HepG2 (cell line): ENCODE measurements around the gene HNRNPF. TPM values are rescaled to one million over a fixed set of nuclear protein-coding genes. Genes with fewer than 3 reads are reported as not detected.

ENCODE experiments used
- BCL6 ChIP-seq: IDR thresholded peaks from 2 replicates; pipeline ENCODE4 v1.6.1; 2016; ENCODE audit warnings: missing genetic modification reagents, missing compliant biosample characterization
- ESRRA ChIP-seq: sonication (generic); formaldehyde crosslinking; IDR thresholded peaks from 2 replicates; pipeline ENCODE4 v1.5.1; 2020; ENCODE audit warnings: mild to moderate bottlenecking, low read depth, missing genetic modification reagents
- GLI4 ChIP-seq: sonication (generic); formaldehyde crosslinking; IDR thresholded peaks from 2 replicates; pipeline ENCODE4 v1.5.1; 2020; ENCODE audit warnings: missing genetic modification reagents, mild to moderate bottlenecking, moderate library complexity, borderline replicate concordance
- HCFC1 ChIP-seq: fragments of 150-350 bp; IDR thresholded peaks from 2 replicates; pipeline ENCODE4 v1.6.1; 2014; ENCODE audit warnings: low read depth, low read length
- MED8 ChIP-seq: sonication (generic); formaldehyde crosslinking; IDR thresholded peaks from 2 replicates; pipeline ENCODE4 v1.8.1; 2023; ENCODE audit warnings: mild to moderate bottlenecking, missing genetic modification reagents; ENCODE audit not compliant: insufficient replicate concordance
- POGZ ChIP-seq: sonication (generic); formaldehyde crosslinking; IDR thresholded peaks from 2 replicates; pipeline ENCODE4 v1.4.0; 2020; ENCODE audit warnings: mild to moderate bottlenecking, missing genetic modification reagents
- RBFOX2 ChIP-seq: fragments of 200-400 bp; formaldehyde crosslinking; IDR thresholded peaks from 2 replicates; pipeline ENCODE4 v1.6.1; 2017; ENCODE audit warnings: low read depth, mild to moderate bottlenecking, low read length
- RBM39 ChIP-seq: fragments of 200-400 bp; formaldehyde crosslinking; IDR thresholded peaks from one replicate; pipeline ENCODE4 v1.6.1; 2018; ENCODE audit warnings: antibody characterized with exemption, mild to moderate bottlenecking, low read depth, low read length; ENCODE audit not compliant: poor library complexity, severe bottlenecking
- TAF15 ChIP-seq: fragments of 200-400 bp; formaldehyde crosslinking; IDR thresholded peaks from one replicate; pipeline ENCODE4 v1.6.1; 2018; ENCODE audit warnings: mild to moderate bottlenecking, low read depth, low read length; ENCODE audit not compliant: poor library complexity, severe bottlenecking
- TMF1 ChIP-seq: sonication (generic); formaldehyde crosslinking; IDR thresholded peaks from 2 replicates; pipeline ENCODE4 v1.8.1; 2022; ENCODE audit warnings: low read depth, missing genetic modification reagents
- YEATS4 ChIP-seq: sonication (generic); formaldehyde crosslinking; IDR thresholded peaks from 2 replicates; pipeline ENCODE4 v1.4.0; 2020; ENCODE audit warnings: missing genetic modification reagents, borderline replicate concordance
- YY1 ChIP-seq: IDR thresholded peaks from 2 replicates; pipeline ENCODE4 v1.6.1; 2011; ENCODE audit warnings: low read length, low read depth, moderate library complexity, mild to moderate bottlenecking; ENCODE audit not compliant: insufficient read depth, insufficient replicate concordance
- ZMAT3 ChIP-seq: sonication (generic); formaldehyde crosslinking; conservative IDR thresholded peaks from 2 replicates; pipeline ENCODE4 v1.7.0; 2021; ENCODE audit warnings: missing genetic modification reagents
- ZNF224 ChIP-seq: sonication (generic); formaldehyde crosslinking; IDR thresholded peaks from 2 replicates; pipeline ENCODE4 v1.5.0; 2020; ENCODE audit warnings: mild to moderate bottlenecking, missing genetic modification reagents
- polyA plus RNA-seq, 8 experiments: library from polyadenylated mRNA; depleted of rRNA in 3 of 8; stranded (reverse) in 7 of 8; unstranded in 1 of 8; fragments of >200 nt; fragmentation: Illumina TruSeq in 4 of 8; extraction: Trizol in 4 of 8; gene quantifications; 2 replicates each; pipeline versions ENCODE4 v1.2.1 to v1.2.3, GENCODE V29; 2011 to 2016; ENCODE audit warnings: low read depth in 4 of 8, missing spikeins in 1 of 8, mixed read lengths in 1 of 8; ENCODE audit not compliant: insufficient read depth in 1 of 8
- total RNA-seq, 5 experiments: library from RNA; depleted of rRNA; stranded (reverse); fragments of >200 nt; fragmentation: Illumina TruSeq; extraction: Trizol; gene quantifications; 2 replicates each; pipeline ENCODE4 v1.2.3, GENCODE V29; 2016; ENCODE audit warnings: low read depth in 1 of 5
- TF ChIP-seq, protein P1 (sequence below): sonication (generic); formaldehyde crosslinking; IDR thresholded peaks from 2 replicates; pipeline ENCODE4 v1.5.1; 2020; ENCODE audit warnings: mild to moderate bottlenecking, missing genetic modification reagents, moderate library complexity
- TF ChIP-seq, protein P2 (sequence below): sonication (generic); formaldehyde crosslinking; IDR thresholded peaks from 2 replicates; pipeline ENCODE4 v1.4.0; 2020; ENCODE audit warnings: mild to moderate bottlenecking, missing genetic modification reagents
- TF ChIP-seq, protein P3 (sequence below): sonication (generic); formaldehyde crosslinking; IDR thresholded peaks from 2 replicates; pipeline ENCODE4 v1.4.0; 2020; ENCODE audit warnings: missing genetic modification reagents, borderline replicate concordance
- TF ChIP-seq, protein P4 (sequence below): sonication (generic); formaldehyde crosslinking; IDR thresholded peaks from 2 replicates; pipeline ENCODE4 v1.8.0; 2022; ENCODE audit warnings: low read depth, missing genetic modification reagents

HNRNPF gene
- total and polyA plus RNA-seq, 2 of the 13 experiments (the other 11 are each of a cell fraction or from before 2014, with no cell fraction given), result 166 to 308 TPM

DNA sequence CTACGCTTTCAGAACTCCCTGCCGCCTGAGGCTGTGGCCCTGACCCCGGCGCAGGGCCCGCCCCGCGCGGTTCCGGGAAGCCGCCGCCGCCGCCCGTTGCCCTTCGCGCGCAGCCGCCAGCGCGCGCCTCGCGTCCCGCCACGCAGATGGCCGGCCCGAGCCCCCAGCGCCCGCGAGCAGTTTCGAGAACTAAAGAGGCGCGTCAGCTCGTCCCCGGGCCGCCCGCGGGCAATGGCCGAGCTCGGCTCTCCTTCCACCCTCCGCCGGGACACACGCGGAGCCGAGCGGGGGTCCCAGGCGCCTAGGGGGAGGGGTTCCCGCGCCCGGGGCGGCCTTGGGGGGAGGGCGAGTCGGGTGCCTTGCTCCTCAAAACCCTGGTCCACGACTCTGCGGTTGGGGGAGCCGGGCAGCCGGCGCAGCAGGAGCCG lies 1.8 kb downstream of the HNRNPF start (continued):
- TF ChIP-seq, protein P1, sequence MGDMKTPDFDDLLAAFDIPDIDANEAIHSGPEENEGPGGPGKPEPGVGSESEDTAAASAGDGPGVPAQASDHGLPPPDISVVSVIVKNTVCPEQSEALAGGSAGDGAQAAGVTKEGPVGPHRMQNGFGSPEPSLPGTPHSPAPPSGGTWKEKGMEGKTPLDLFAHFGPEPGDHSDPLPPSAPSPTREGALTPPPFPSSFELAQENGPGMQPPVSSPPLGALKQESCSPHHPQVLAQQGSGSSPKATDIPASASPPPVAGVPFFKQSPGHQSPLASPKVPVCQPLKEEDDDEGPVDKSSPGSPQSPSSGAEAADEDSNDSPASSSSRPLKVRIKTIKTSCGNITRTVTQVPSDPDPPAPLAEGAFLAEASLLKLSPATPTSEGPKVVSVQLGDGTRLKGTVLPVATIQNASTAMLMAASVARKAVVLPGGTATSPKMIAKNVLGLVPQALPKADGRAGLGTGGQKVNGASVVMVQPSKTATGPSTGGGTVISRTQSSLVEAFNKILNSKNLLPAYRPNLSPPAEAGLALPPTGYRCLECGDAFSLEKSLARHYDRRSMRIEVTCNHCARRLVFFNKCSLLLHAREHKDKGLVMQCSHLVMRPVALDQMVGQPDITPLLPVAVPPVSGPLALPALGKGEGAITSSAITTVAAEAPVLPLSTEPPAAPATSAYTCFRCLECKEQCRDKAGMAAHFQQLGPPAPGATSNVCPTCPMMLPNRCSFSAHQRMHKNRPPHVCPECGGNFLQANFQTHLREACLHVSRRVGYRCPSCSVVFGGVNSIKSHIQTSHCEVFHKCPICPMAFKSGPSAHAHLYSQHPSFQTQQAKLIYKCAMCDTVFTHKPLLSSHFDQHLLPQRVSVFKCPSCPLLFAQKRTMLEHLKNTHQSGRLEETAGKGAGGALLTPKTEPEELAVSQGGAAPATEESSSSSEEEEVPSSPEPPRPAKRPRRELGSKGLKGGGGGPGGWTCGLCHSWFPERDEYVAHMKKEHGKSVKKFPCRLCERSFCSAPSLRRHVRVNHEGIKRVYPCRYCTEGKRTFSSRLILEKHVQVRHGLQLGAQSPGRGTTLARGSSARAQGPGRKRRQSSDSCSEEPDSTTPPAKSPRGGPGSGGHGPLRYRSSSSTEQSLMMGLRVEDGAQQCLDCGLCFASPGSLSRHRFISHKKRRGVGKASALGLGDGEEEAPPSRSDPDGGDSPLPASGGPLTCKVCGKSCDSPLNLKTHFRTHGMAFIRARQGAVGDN (CRISPR knock-in tag), result peak; percentile 6; the same call in 1 of the 2 replicates
- peak; percentile 20; the same call in 1 of the 2 replicates for TF ChIP-seq ZMAT3 (CRISPR knock-in tag)
- peak; percentile 41 for TF ChIP-seq TAF15
- peak; percentile 65 for TF ChIP-seq RBM39
- TF ChIP-seq MED8 (CRISPR knock-in tag), result peak; percentile 14
- TF ChIP-seq HCFC1, result no peak
- TF ChIP-seq BCL6 (CRISPR knock-in tag), result no peak; the same call in 1 of the 2 replicates
- TF ChIP-seq, protein P2, sequence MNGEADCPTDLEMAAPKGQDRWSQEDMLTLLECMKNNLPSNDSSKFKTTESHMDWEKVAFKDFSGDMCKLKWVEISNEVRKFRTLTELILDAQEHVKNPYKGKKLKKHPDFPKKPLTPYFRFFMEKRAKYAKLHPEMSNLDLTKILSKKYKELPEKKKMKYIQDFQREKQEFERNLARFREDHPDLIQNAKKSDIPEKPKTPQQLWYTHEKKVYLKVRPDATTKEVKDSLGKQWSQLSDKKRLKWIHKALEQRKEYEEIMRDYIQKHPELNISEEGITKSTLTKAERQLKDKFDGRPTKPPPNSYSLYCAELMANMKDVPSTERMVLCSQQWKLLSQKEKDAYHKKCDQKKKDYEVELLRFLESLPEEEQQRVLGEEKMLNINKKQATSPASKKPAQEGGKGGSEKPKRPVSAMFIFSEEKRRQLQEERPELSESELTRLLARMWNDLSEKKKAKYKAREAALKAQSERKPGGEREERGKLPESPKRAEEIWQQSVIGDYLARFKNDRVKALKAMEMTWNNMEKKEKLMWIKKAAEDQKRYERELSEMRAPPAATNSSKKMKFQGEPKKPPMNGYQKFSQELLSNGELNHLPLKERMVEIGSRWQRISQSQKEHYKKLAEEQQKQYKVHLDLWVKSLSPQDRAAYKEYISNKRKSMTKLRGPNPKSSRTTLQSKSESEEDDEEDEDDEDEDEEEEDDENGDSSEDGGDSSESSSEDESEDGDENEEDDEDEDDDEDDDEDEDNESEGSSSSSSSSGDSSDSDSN (CRISPR knock-in tag), result peak; percentile 53; the same call in 1 of the 2 replicates
- TF ChIP-seq RBFOX2, result peak; percentile 89
- TF ChIP-seq, protein P3, sequence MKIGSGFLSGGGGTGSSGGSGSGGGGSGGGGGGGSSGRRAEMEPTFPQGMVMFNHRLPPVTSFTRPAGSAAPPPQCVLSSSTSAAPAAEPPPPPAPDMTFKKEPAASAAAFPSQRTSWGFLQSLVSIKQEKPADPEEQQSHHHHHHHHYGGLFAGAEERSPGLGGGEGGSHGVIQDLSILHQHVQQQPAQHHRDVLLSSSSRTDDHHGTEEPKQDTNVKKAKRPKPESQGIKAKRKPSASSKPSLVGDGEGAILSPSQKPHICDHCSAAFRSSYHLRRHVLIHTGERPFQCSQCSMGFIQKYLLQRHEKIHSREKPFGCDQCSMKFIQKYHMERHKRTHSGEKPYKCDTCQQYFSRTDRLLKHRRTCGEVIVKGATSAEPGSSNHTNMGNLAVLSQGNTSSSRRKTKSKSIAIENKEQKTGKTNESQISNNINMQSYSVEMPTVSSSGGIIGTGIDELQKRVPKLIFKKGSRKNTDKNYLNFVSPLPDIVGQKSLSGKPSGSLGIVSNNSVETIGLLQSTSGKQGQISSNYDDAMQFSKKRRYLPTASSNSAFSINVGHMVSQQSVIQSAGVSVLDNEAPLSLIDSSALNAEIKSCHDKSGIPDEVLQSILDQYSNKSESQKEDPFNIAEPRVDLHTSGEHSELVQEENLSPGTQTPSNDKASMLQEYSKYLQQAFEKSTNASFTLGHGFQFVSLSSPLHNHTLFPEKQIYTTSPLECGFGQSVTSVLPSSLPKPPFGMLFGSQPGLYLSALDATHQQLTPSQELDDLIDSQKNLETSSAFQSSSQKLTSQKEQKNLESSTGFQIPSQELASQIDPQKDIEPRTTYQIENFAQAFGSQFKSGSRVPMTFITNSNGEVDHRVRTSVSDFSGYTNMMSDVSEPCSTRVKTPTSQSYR (CRISPR knock-in tag), result 0 out of 2 replicates have a peak, but pooled peaks have one; percentile 18
- 0 out of 2 replicates have a peak, but pooled peaks have one; percentile 5 for TF ChIP-seq ZNF224
- peak; percentile 64 for TF ChIP-seq YY1
- TF ChIP-seq, protein P4, sequence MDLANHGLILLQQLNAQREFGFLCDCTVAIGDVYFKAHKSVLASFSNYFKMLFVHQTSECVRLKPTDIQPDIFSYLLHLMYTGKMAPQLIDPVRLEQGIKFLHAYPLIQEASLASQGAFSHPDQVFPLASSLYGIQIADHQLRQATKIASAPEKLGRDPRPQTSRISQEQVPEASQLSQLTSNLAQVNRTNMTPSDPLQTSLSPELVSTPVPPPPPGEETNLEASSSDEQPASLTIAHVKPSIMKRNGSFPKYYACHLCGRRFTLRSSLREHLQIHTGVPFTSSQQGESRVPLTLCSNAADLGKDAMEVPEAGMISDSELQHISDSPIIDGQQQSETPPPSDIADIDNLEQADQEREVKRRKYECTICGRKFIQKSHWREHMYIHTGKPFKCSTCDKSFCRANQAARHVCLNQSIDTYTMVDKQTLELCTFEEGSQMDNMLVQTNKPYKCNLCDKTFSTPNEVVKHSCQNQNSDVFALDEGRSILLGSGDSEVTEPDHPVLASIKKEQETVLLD (CRISPR knock-in tag), result peak; percentile 34; the same call in 1 of the 2 replicates
- TF ChIP-seq POGZ (CRISPR knock-in tag), result peak; percentile 24; the same call in 1 of the 2 replicates
- TF ChIP-seq TMF1, result peak; percentile 27; the same call in 1 of the 2 replicates
- 0 out of 2 replicates have a peak, but pooled peaks have one; percentile 43 for TF ChIP-seq YEATS4
- TF ChIP-seq GLI4, result no peak
- peak; percentile 24; the same call in 1 of the 2 replicates for TF ChIP-seq ESRRA (CRISPR knock-in tag)
